ENCODE data around the gene DTX1. TPM values are rescaled to one million over a fixed set of nuclear protein-coding genes. Genes with fewer than 3 reads are reported as not detected.

DTX1 gene
- total RNA-seq, 2 donors from 2014 or later: 0.41 to 1.3 TPM

GRCh38 chr12:113059071-113059595, 2.6 kb downstream of the DTX1 start:
- DNase-seq (ENCODE audit: low spot score) (no peak), ATAC-seq (ENCODE audit: insufficient number of reproducible peaks, low FRiP score, low read depth) (no peak)
- Histone ChIP-seq H3K36me3 (no peaks in the 10 kb centered on the region), H3K4me1 (ENCODE audit: control insufficient read depth in 1 of 2, low read depth in 2 of 2) (peaks cover 6 to 13% of the 10 kb centered on the region in 2 donors), H3K27me3 (replicated peaks; ENCODE audit: insufficient read depth) (peaks cover 5% of the 10 kb centered on the region), H3K4me3 (no peak overlapping the region), H3K9me3 (no peaks in the 10 kb centered on the region), H3K27ac (no peak overlapping the region)
- TF ChIP-seq CTCF (IDR thresholded peaks at IDR 0.05): no peak

- no peak overlapping the region for H3K27ac ChIP-seq
- peaks cover 5% of the 10 kb centered on the region for H3K27me3 ChIP-seq (replicated peaks; ENCODE audit: insufficient read depth)
- no peak overlapping the region for H3K4me3 ChIP-seq
- H3K36me3 ChIP-seq: no peaks in the 10 kb centered on the region
- no peak for TF ChIP-seq CTCF (IDR thresholded peaks at IDR 0.05)
- no peak for DNase-seq (ENCODE audit: low spot score)
- ATAC-seq (ENCODE audit: insufficient number of reproducible peaks, low FRiP score, low read depth): no peak
- H3K4me1 ChIP-seq (ENCODE audit: control insufficient read depth in 1 of 2, low read depth in 2 of 2): peaks cover 6 to 13% of the 10 kb centered on the region in 2 donors
- H3K9me3 ChIP-seq: no peaks in the 10 kb centered on the region
These were observed 3.9 kb downstream of the DTX1 start for GRCh38 chr12:113060336-113060960.

GRCh38 chr12:113061061-113061694, 4.6 kb downstream of the DTX1 start:
- Histone ChIP-seq H3K36me3 (no peaks in the 10 kb centered on the region), H3K4me3 (no peak overlapping the region), H3K27ac (no peak overlapping the region), H3K4me1 (ENCODE audit: control insufficient read depth in 1 of 2, low read depth in 2 of 2) (peaks cover 6 to 13% of the 10 kb centered on the region in 2 donors), H3K9me3 (no peaks in the 10 kb centered on the region), H3K27me3 (replicated peaks; ENCODE audit: insufficient read depth) (peaks cover 5% of the 10 kb centered on the region)
- ATAC-seq (ENCODE audit: insufficient number of reproducible peaks, low FRiP score, low read depth) (no peak), DNase-seq (ENCODE audit: low spot score) (no peak)
- no peak for TF ChIP-seq CTCF (IDR thresholded peaks at IDR 0.05)

GRCh38 chr12:113062502-113063395, 6.2 kb downstream of the DTX1 start:
- Histone ChIP-seq H3K27ac (no peak overlapping the region), H3K9me3 (no peaks in the 10 kb centered on the region), H3K4me1 (ENCODE audit: control insufficient read depth in 1 of 2, low read depth in 2 of 2) (no peaks in the 10 kb centered on the region), H3K36me3 (no peaks in the 10 kb centered on the region), H3K27me3 (replicated peaks; ENCODE audit: insufficient read depth) (peaks cover 5% of the 10 kb centered on the region), H3K4me3 (no peak overlapping the region)
- no peak for TF ChIP-seq CTCF (IDR thresholded peaks at IDR 0.05)
- ATAC-seq (ENCODE audit: insufficient number of reproducible peaks, low FRiP score, low read depth) (no peak), DNase-seq (ENCODE audit: low spot score) (no peak)

Measured in thoracic aorta (tissue), 2 donors.